Mesothelial cell of epicardium (in vitro differentiated cells): ENCODE results near the gene MAPK9. TPM values are rescaled to one million over a fixed set of nuclear protein-coding genes. Genes with fewer than 3 reads are reported as not detected.

Experiments
- DNase-seq, 2 experiments: peaks; one replicate each; pipeline ENCODE4 v3.0.0; 2021; ENCODE audit warnings: low spot score in 2 of 2; ENCODE audit not compliant: unreplicated experiment in 2 of 2
- H3K27ac Mint-ChIP-seq: 2 replicates; pipeline ENCODE4 v1.8.0; 2021; ENCODE audit warnings: mixed read lengths
- H3K27me3 Mint-ChIP-seq: 2 replicates; pipeline ENCODE4 v1.8.0; 2021; ENCODE audit warnings: low read depth, mixed read lengths
- H3K36me3 Mint-ChIP-seq: 2 replicates; pipeline ENCODE4 v1.8.0; 2021; ENCODE audit warnings: mixed read lengths
- H3K4me1 Mint-ChIP-seq: 2 replicates; pipeline ENCODE4 v1.8.0; 2021; ENCODE audit warnings: mixed read lengths
- H3K4me3 Mint-ChIP-seq: 2 replicates; pipeline ENCODE4 v1.8.0; 2021; ENCODE audit warnings: mild to moderate bottlenecking, moderate library complexity, mixed read lengths
- H3K9me3 Mint-ChIP-seq: 2 replicates; pipeline ENCODE4 v1.8.0; 2021; ENCODE audit warnings: mixed read lengths
- CTCF ChIP-seq: fragments of 200-600 bp; sonication (generic); IDR thresholded peaks from one replicate; pipeline ENCODE4 v1.5.0; 2021; ENCODE audit warnings: antibody characterized with exemption; ENCODE audit not compliant: unreplicated experiment
- total RNA-seq: library from RNA; stranded (reverse); gene quantifications from 3 replicates; pipeline ENCODE4 v1.2.1, GENCODE V29; 2021

The MAPK9 gene
- total RNA-seq, 1 donor from 2014 or later, result 35.7 TPM

GRCh38 chr5:180336234-180337020 lies 44.5 kb upstream of the MAPK9 start:
- no peak overlapping the region for H3K27ac Mint-ChIP-seq
- TF ChIP-seq CTCF, result no peak
- no peaks in the 10 kb centered on the region for H3K27me3 Mint-ChIP-seq
- H3K4me3 Mint-ChIP-seq, result no peak overlapping the region
- H3K9me3 Mint-ChIP-seq, result no peaks in the 10 kb centered on the region
- peaks cover 8% of the 10 kb centered on the region for H3K36me3 Mint-ChIP-seq
- no peak for DNase-seq
- H3K4me1 Mint-ChIP-seq, result peaks cover 9% of the 10 kb centered on the region

GRCh38 chr5:180335614-180336233 lies 43.8 kb upstream of the MAPK9 start:
- TF ChIP-seq CTCF, result no peak
- Mint-ChIP-seq H3K4me3 (no peak overlapping the region), H3K27ac (no peak overlapping the region), H3K36me3 (peaks cover 8% of the 10 kb centered on the region), H3K9me3 (no peaks in the 10 kb centered on the region), H3K27me3 (no peaks in the 10 kb centered on the region), H3K4me1 (peaks cover 16% of the 10 kb centered on the region)
- no peak for DNase-seq

GRCh38 chr5:180334751-180335613 lies 43.1 kb upstream of the MAPK9 start:
- no peak for DNase-seq
- Mint-ChIP-seq H3K9me3 (no peaks in the 10 kb centered on the region), H3K27me3 (no peaks in the 10 kb centered on the region), H3K27ac (no peak overlapping the region), H3K4me1 (peaks cover 22% of the 10 kb centered on the region), H3K4me3 (no peak overlapping the region), H3K36me3 (peaks cover 8% of the 10 kb centered on the region)
- no peak for TF ChIP-seq CTCF

GRCh38 chr5:180334176-180334575 lies 42.3 kb upstream of the MAPK9 start:
- Mint-ChIP-seq H3K4me3 (no peak overlapping the region), H3K9me3 (no peaks in the 10 kb centered on the region), H3K27me3 (no peaks in the 10 kb centered on the region), H3K27ac (no peak overlapping the region), H3K4me1 (peaks cover 22% of the 10 kb centered on the region), H3K36me3 (peaks cover 8% of the 10 kb centered on the region)
- DNase-seq, result no peak
- no peak for TF ChIP-seq CTCF

- no peak overlapping the region for H3K4me3 Mint-ChIP-seq
- H3K27ac Mint-ChIP-seq, result no peak overlapping the region
- peaks cover 8% of the 10 kb centered on the region for H3K36me3 Mint-ChIP-seq
- H3K9me3 Mint-ChIP-seq, result no peaks in the 10 kb centered on the region
- TF ChIP-seq CTCF, result no peak
- no peaks in the 10 kb centered on the region for H3K27me3 Mint-ChIP-seq
- H3K4me1 Mint-ChIP-seq, result peaks cover 22% of the 10 kb centered on the region
- DNase-seq, result no peak
Observed at GRCh38 chr5:180333661-180334060, 41.8 kb upstream of the MAPK9 start.
